Adipose tissue (tissue), 3 donors: ENCODE data around the gene CD3E. TPM values are rescaled to one million over a fixed set of nuclear protein-coding genes. Genes with fewer than 3 reads are reported as not detected.
"Not testable (repeated sequence)": the region's sequence is repeated elsewhere in the genome, so short reads cannot be mapped to it uniquely, and the experiment has no call there.

Source experiments
- H3K27ac ChIP-seq: one replicate; pipeline ENCODE4 v1.5.1; 2013; ENCODE audit warnings: low read depth, low read length
- WGBS, 3 donors: extraction: QIAGEN DNeasy Blood & Tissue Kit; methylation state at CpG; one replicate each; pipeline ENCODE4 v1.1.7; 2013; 5-methylcytosine and 5-hydroxymethylcytosine counted together
- polyA plus RNA-seq, 3 donors: library from polyadenylated mRNA; stranded (reverse); fragments of 200-250 nt; gene quantifications; one replicate each; pipeline ENCODE4 v1.2.3, GENCODE V29; 2013
- donor health status: healthy with polysubstance abuse.
- donor health status: Bipolar disorder and iron deficiency.
- donor health status: healthy.

CD3E gene
- polyA plus RNA-seq, 3 donors, result 1.9 to 4.3 (median 2.9) TPM

DNA sequence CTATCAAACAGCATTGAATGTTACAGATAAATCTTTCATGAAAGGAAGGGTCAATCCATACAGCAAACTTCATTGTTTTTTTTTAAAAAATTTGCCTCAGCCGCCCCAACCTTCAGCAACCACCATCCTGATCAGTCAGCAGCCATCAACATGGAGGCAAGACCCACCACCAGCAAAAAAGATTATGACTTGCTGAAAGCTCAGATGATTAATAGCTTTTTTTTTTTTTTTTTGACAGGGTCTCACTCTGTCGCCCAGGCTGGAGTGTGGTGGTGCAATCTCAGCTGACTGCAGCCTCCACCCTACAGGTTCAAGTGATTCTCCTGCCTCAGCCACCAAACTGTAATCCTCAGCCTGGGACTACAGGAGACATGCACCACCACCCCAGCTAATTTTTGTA is 18.0 kb upstream of the CD3E start:
- 80 to 87% (median 85%) methylated on average over 2 of the region's 2 CpGs for WGBS, 3 donors
- no peak overlapping the region for H3K27ac ChIP-seq

DNA sequence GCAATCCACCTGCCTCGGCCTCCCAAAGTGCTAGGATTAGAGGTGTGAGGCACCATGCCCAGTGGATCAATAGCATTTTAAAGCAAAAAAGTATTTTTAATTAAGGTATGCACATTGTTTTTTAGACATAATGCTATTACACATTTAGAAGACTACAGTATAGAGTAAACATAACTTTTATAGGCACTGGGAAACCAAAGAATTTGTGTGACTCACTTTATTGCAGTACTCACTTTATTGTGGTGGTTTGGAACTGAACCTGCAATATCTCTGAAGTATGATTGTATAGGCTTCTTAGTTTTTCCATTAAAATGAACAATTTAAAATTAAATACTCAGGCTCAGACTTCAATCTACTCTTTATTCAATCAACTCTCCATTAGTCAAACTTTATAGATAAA is 17.5 kb upstream of the CD3E start:
- no peak overlapping the region for H3K27ac ChIP-seq
- WGBS, 3 donors, result 86 to 90% (median 88%) methylated on average over 1 of the region's 1 CpG

DNA sequence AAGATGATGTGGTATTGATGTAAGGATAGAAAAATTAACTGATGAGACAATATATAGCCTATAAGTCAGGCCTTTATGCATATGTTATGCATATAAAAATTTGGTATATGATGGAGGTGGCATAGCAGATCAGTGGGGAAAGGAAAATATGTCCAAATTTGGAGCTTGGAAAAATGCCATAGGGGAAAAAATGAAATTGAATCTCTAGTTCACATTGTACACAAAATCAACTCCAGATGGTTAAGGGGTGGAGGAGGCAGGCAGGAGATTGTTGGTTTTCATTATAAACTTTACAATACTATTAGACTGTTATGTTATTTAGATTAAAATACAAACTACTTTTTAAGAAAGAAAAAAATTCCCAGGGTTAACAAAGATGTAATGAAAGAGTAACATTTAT is 15.1 kb upstream of the CD3E start:
- H3K27ac ChIP-seq, result no peak overlapping the region

DNA sequence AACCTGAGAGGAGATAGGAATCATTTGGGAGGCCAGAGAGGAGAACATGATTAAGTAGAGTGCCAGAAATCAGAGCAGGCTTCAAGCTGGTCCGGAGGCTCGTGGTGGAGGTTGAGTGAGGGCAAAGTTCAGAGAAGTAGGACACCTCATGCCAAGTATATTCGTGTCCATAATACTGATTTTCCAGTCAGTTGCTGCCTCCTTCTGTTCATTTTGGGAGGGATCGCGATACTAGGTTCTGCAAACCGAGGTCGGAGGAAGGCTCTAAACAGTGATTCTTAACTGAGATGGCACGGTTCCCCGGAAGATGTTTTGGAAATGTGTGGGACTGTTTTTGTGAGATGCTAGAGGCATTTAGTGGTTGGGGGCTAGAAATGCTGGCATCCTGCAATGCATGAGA is 13.6 kb upstream of the CD3E start:
- H3K27ac ChIP-seq, result no peak overlapping the region
- WGBS, 3 donors, result 11 to 14% (median 12%) methylated on average over 9 of the region's 9 CpGs

GRCh38 chr11:118291477-118292135 is 12.9 kb upstream of the CD3E start:
- no peak overlapping the region for H3K27ac ChIP-seq
- 58 to 72% (median 58%) methylated on average over 9 of the region's 9 CpGs for WGBS, 3 donors

- no peak overlapping the region for H3K27ac ChIP-seq
- WGBS, 3 donors, result 88 to 94% (median 92%) methylated on average over 2 of the region's 2 CpGs
These were observed 10.5 kb upstream of the CD3E start for GRCh38 chr11:118294053-118294452.

DNA sequence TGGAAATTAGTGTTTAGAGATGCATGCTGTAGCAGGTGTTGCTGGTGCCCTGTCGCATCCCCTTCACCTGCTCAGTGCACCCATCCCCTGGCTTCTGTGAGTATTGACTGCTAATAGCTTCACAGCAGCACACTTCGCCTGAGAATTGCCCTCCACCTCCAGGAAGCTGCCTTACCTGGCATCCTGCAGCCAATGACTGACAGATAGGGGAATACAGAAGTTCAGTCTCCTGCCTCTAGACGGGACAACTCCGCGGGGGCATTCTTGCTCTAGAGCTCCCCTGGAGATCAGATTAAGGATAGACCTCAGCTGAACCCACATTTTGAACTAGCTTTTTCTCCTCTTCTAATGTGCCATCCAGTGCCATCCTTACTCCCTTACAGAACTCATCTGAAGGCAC is 9.3 kb upstream of the CD3E start:
- WGBS, 3 donors, result 55 to 77% (median 72%) methylated on average over 5 of the region's 5 CpGs
- no peak overlapping the region for H3K27ac ChIP-seq

GRCh38 chr11:118295815-118296454 is 8.6 kb upstream of the CD3E start:
- 42 to 57% (median 52%) methylated on average over 3 of the region's 3 CpGs for WGBS, 3 donors
- no peak overlapping the region for H3K27ac ChIP-seq

- WGBS, 3 donors, result 69 to 75% (median 71%) methylated on average over 8 of the region's 8 CpGs
These were observed 2.8 kb upstream of the CD3E start for GRCh38 chr11:118301600-118302195.

DNA sequence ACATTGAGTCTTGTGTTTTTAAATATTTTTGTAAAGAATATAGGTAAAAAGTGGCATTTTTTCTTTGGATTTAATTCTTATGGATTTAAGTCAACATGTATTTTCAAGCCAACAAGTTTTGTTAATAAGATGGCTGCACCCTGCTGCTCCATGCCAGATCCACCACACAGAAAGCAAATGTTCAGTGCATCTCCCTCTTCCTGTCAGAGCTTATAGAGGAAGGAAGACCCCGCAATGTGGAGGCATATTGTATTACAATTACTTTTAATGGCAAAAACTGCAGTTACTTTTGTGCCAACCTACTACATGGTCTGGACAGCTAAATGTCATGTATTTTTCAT is 333 bp upstream of the CD3E start:
- WGBS, 3 donors, result 44 to 70% (median 52%) methylated on average over 1 of the region's 1 CpG

More at GRCh38 chr11:118301600-118302195, 2.8 kb upstream of the CD3E start:
- no peak overlapping the region for H3K27ac ChIP-seq

GRCh38 chr11:118305726-118306125 is 1.2 kb downstream of the CD3E start:
- WGBS, 3 donors, result 59 to 78% (median 62%) methylated on average over 8 of the region's 8 CpGs
- H3K27ac ChIP-seq, result no peak overlapping the region

More for the DNA sequence above, 333 bp upstream of the CD3E start:
- no peak overlapping the region for H3K27ac ChIP-seq

DNA sequence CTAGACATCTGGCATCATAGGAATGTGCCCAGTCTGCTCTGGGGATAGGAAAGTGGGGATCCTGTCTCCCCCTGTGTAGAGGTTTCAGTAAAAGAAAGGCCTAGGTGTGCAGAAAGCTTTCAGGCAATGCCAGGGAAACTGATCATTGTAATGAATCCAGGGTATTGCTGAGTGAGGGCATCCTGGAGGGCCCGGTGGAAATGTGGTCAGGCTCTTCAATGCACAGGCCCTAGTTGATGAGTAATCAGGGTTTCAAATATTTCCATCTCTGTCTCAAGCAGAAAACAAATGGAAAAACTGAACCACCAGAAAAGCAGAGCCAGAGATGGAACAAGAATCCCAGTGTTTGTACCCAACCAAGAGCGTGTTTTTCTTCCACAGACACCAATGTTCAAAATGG is 2.0 kb downstream of the CD3E start:
- 81 to 87% (median 81%) methylated on average over 2 of the region's 2 CpGs for WGBS, 3 donors
- H3K27ac ChIP-seq, result no peak overlapping the region

GRCh38 chr11:118308995-118309528 is 4.5 kb downstream of the CD3E start:
- 82 to 89% (median 89%) methylated on average over 5 of the region's 5 CpGs for WGBS, 3 donors
- H3K27ac ChIP-seq, result not testable (repeated sequence)

DNA sequence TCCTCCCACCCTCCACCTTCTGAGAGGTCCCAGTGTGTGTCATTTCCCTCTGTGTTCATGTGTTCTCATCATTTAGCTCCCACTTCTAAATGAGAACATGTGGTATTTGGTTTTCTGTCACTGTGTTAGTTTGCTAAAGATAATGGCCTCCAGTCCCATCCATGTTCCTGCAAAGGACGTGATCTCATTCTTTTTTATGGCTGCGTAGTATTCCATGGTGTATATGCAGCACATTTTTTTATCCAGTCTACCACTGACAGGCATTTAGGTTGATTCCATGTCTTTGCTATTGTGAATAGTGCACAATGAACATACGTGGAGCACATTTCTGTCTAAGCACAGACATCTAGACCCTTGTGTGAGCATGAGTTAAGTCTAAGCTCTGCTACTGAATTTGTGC is 5.7 kb downstream of the CD3E start:
- WGBS, 3 donors, result 91% methylated on average over 3 of the region's 3 CpGs
- H3K27ac ChIP-seq, result no peak overlapping the region

DNA sequence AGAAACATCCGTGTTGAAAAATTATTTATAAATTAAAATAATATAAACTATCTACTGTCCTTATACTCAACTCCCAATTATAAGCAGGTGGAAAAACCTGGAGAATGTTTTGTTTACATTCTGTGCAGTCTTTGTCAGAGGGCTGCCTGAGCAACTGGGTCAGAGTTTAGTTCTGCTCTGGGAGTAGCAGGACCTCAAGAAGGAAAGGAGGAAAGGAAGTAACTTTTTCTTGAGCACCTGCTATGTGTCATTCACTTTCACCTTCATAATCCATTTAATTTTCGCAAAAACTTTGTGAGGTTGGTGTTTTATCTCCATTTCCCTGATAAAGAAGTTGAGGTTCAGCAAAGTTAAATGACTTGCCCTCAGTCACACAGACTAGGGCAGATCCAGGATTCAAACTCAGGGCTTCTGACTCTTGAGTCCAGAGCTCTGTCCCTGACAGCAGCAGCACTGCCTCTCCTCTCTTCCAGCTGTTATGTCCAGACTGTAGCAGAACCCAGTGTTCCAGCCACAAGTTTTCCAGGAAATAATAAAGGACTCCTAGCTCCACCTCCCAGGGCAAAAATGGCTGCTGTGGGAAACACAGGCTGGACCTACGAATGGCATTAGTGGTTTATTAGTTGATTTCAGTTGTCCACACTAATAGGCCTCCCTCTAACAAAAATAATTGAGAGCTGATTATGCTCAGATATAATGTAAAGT is 6.4 kb downstream of the CD3E start:
- 62 to 77% (median 74%) methylated on average over 3 of the region's 3 CpGs for WGBS, 3 donors

DNA sequence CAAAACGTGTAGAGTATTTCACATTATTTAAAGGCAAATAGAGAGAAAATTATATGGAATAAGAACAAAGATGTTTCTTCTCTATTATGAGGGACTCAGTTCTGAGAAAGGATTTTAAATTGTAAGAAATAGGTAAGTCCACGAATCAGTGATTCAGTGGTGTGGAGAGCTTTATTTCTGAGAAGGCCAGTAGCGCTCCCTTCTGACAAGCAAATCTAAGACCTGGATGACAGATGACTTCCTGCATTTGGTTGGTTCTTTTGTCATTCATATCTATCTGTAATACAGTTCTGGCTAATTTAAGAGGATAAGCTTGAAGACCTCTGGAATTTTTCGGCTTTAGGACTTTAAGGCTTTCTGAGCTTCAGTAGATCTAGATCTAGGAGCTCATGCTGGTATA is 7.0 kb downstream of the CD3E start:
- 66 to 71% (median 70%) methylated on average over 4 of the region's 4 CpGs for WGBS, 3 donors
- no peak overlapping the region for H3K27ac ChIP-seq

More for the DNA sequence above, 6.4 kb downstream of the CD3E start:
- no peak overlapping the region for H3K27ac ChIP-seq

DNA sequence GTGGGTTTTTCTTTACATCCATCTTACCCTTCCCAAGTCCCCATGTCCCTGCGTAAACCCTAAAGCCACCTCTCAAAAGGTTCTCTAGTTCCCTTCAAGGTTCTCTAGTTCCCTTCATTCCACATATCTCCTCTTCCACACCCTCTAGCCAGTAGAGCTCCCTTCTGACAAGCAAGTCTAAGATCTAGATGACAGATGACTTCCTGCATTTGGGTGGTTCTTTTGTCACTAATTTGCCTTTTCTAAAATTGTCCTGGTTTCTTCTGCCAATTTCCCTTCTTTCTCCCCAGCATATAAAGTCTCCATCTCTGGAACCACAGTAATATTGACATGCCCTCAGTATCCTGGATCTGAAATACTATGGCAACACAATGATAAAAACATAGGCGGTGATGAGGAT is 7.8 kb downstream of the CD3E start:
- WGBS, 3 donors, result 87 to 93% (median 92%) methylated on average over 2 of the region's 2 CpGs
- no peak overlapping the region for H3K27ac ChIP-seq

GRCh38 chr11:118313242-118313641 is 8.7 kb downstream of the CD3E start:
- H3K27ac ChIP-seq, result no peak overlapping the region
- 50 to 66% (median 59%) methylated on average over 4 of the region's 4 CpGs for WGBS, 3 donors

GRCh38 chr11:118314988-118315411 is 10.5 kb downstream of the CD3E start:
- 20 to 63% (median 55%) methylated on average over 7 of the region's 7 CpGs for WGBS, 3 donors

More at GRCh38 chr11:118314988-118315411, 10.5 kb downstream of the CD3E start:
- no peak overlapping the region for H3K27ac ChIP-seq
